ENCODE data around the gene CTBP2. TPM values are rescaled to one million over a fixed set of nuclear protein-coding genes. Genes with fewer than 3 reads are reported as not detected.
A peak's percentile ranks its signal among the peaks of the same experiment; 100 is the strongest.

The CTBP2 gene
- total RNA-seq, result 10 to 100 TPM; 23.9 to 45.5 (median 30.0) TPM
- polyA plus RNA-seq, result 10 to 100 TPM; 10.1 to 29.1 TPM
- long read RNA-seq, donor 1, full-length matches to known transcripts, result 13 of 41 reads
- long read RNA-seq, donor 1, partial matches to known transcripts, result 9 of 41 reads
- long read RNA-seq, donor 1, other reads (novel, unspliced or antisense), result 19 of 41 reads
- long read RNA-seq, donor 2, full-length matches to known transcripts, result 21 of 56 reads
- long read RNA-seq, donor 2, partial matches to known transcripts, result 6 of 56 reads
- long read RNA-seq, donor 2, other reads (novel, unspliced or antisense), result 29 of 56 reads
- long read RNA-seq, donor 3, full-length matches to known transcripts, result 12 of 47 reads
- long read RNA-seq, donor 3, partial matches to known transcripts, result 9 of 47 reads
- long read RNA-seq, donor 3, other reads (novel, unspliced or antisense), result 26 of 47 reads

DNA sequence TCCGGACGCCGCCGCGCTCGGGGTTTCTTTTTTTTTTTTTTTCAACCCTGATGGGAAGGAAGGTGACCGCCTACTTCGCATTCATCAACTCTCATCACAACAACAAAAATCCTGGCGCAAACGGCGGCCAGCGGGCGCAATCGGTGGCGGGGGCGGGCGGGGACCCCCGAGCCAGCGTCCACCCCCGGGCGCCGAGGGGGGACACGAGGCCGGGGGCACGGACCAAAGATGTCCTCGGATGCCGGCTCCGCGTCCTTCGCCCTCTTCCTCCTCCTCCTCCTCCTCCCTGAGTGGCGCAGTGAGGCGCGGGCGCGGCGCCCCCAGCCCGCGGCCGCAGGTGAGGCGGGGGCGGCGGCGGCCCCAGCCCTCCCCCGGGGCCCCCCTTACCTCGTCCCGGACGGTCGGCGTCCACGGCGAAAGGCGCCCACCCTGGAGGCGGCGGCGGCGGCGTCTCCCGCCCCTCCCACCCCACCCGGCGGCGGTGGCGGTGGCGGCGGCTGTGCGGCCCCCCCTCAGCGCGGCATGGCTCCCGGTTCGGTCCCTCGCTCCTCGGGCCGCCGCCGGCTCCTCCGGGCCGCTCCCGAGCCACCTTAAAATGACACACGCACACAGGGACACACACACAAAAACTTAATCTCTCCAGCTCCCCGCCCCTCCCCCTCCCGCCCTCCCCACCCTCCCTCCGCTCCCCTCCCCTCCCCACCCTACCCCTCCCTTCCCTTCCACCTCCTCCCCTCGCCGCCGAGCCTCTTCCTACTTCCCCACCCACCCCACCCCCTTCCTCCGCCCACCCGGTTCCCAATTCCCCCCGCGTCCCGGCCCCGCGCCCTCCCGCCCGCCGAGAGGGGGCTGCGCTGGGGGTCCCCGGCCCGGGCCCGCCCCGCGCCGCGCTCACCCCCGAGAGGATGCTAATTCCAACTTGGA is at the start of gene CTBP2:
Gene CTBP2 (minus strand): TSS at position 632 of the 924 bp plus-strand sequence.
- intact Hi-C loops (cut with DNase I), result loop anchor here (1.0 to 10.0 kb wide), 20 partner anchors 38 to 565 kb away; partner anchors contain the start of gene EDRF1 (in 2 of the 10)
- TF ChIP-seq, protein P1, sequence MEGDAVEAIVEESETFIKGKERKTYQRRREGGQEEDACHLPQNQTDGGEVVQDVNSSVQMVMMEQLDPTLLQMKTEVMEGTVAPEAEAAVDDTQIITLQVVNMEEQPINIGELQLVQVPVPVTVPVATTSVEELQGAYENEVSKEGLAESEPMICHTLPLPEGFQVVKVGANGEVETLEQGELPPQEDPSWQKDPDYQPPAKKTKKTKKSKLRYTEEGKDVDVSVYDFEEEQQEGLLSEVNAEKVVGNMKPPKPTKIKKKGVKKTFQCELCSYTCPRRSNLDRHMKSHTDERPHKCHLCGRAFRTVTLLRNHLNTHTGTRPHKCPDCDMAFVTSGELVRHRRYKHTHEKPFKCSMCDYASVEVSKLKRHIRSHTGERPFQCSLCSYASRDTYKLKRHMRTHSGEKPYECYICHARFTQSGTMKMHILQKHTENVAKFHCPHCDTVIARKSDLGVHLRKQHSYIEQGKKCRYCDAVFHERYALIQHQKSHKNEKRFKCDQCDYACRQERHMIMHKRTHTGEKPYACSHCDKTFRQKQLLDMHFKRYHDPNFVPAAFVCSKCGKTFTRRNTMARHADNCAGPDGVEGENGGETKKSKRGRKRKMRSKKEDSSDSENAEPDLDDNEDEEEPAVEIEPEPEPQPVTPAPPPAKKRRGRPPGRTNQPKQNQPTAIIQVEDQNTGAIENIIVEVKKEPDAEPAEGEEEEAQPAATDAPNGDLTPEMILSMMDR (IDR thresholded peaks at IDR 0.05), result no peak
- peak in 1 of 2 donors; percentile 15 for TF ChIP-seq POLR2A (IDR thresholded peaks at IDR 0.05)
- Histone ChIP-seq H3K4me3 (peak within 1 kb of the TSS; percentile 72 to 98 (median 90)), H3K27ac (peak within 1 kb of the TSS; percentile 91 to 99 (median 98)), H3K36me3 (no peaks in the 10 kb centered on the region), H3K27me3 (no peaks in the 10 kb centered on the region), H3K4me1 (peaks cover 6 to 44% (median 34%) of the 10 kb centered on the region in 12 donors), H3K9me3 (no peaks in the 10 kb centered on the region)
- peak in 3 of 4 donors; percentile 34 to 46 (median 41) for ATAC-seq
- DNase-seq, result peak; percentile 64 to 78 (median 75)
- 0 to 1% (median 1%) methylated on average over 53 to 97 of the region's 103 CpGs for WGBS, 4 donors

DNA sequence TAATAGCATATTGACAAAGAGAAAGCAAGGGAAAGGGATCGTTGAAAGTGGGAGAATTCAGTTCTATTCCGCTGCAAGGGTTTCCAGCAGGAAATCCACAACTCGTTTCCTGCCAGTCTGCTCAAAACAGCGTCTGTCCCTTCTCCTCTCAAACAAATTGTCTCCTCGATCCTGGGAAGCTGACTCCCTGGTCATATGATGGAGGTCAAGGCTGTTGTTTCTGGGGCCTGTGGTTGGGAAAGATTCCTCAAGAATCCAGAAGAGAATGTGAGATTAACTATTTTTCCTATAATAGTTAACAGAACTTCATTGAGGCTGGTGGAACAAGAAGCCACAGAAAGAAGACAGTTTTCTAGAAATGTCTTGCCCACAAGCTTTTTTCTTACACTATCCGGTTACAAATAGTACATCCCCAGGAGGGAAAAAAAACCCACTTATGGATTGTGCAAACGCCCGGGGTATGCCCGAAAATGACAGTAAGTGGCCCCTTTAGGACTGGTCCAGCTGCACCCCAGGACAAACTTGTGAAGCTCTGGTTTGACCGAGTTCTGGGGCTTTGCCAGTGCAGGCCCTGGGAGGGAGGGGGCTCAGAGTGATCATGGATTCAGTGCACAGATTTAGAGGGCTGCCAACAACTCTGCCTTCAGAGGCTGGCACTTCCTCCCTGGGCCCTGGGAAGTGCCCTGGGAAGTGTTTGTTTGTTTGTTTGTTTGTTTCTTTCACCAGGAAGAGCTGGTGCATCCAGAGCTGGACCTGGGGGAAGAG is 49.4 kb upstream of the CTBP2 start:
- DNase-seq, result no peak
- Histone ChIP-seq H3K27me3 (no peaks in the 10 kb centered on the region), H3K27ac (no peak overlapping the region), H3K36me3 (no peaks in the 10 kb centered on the region), H3K4me1 (no peaks in the 10 kb centered on the region), H3K9me3 (no peaks in the 10 kb centered on the region), H3K4me3 (no peak overlapping the region)
- TF ChIP-seq, protein P1 (IDR thresholded peaks at IDR 0.05), result no peak
- no peak for TF ChIP-seq POLR2A (IDR thresholded peaks at IDR 0.05)
- intact Hi-C loops (cut with DNase I), result no loop called here
- no peak for ATAC-seq
- 62 to 67% (median 66%) methylated on average over 10 of the region's 10 CpGs for WGBS, 4 donors

DNA sequence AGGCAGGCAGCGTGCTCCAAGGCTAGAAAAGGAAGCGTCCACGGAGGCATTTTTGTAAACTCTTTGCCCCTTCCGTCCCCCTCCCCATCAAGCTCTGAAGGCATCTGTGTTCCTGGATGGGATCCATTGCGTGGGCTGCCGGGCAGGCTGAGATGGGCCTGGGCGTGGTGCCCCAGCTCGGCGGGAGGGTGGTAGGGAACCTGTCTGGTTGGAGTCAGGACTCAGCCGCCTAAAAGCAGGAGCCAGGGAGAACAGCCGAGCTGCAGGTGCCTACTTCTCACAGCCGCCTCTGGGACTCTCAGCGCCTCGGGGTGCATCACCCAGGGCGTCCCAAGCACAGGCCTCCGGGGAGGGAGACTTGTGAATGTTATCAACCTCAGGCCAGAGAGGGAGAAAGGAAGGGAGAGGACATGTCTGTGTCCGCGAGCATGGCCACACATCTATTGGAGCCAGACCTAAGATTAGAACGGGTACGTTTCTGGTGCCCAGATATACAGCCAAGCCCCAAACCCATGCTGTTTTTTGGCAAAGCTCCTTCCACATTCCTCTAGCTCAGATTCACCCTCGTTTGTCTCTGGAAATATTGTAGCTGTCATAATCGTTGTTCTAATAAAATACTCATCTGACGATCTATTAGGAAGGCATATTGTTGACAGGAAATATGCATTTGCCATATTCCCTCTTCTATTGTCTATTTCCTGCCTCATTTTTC is 48.6 kb upstream of the CTBP2 start:
- DNase-seq (no peak), ATAC-seq (no peak)
- Histone ChIP-seq H3K9me3 (no peaks in the 10 kb centered on the region), H3K27me3 (no peaks in the 10 kb centered on the region), H3K4me3 (no peak overlapping the region), H3K27ac (no peak overlapping the region), H3K36me3 (no peaks in the 10 kb centered on the region), H3K4me1 (no peaks in the 10 kb centered on the region)
- 76 to 82% (median 80%) methylated on average over 23 of the region's 23 CpGs for WGBS, 4 donors
- intact Hi-C loops (cut with DNase I), result no loop called here
- no peak for TF ChIP-seq POLR2A (IDR thresholded peaks at IDR 0.05)
- TF ChIP-seq, protein P1 (IDR thresholded peaks at IDR 0.05), result no peak
